ENCODE measurements around the gene MYCN. TPM values are rescaled to one million over a fixed set of nuclear protein-coding genes. Genes with fewer than 3 reads are reported as not detected.
"Not testable (repeated sequence)": the region's sequence is repeated elsewhere in the genome, so short reads cannot be mapped to it uniquely, and the experiment has no call there.

The MYCN gene
- total RNA-seq, 4 donors from 2014 or later: 0.21 to 0.95 (median 0.33) TPM

GRCh38 chr2:15949126-15949525 is 8.8 kb downstream of the MYCN start:
- Histone ChIP-seq H3K4me3 (no peak overlapping the region), H3K4me1 (peaks cover 0 to under 1% (median 0%) of the 10 kb centered on the region in 3 donors), H3K27ac (no peak overlapping the region), H3K27me3 (no peaks in the 10 kb centered on the region), H3K9me3 (no peaks in the 10 kb centered on the region), H3K36me3 (no peaks in the 10 kb centered on the region)
- DNase-seq: no peak
- WGBS, 2 donors: 88 to 89% methylated on average over 6 of the region's 6 CpGs
- TF ChIP-seq CTCF (IDR thresholded peaks at IDR 0.05): no peak
- TF ChIP-seq POLR2A (IDR thresholded peaks at IDR 0.05): no peak
- intact Hi-C loops (cut with DNase I): loop anchor here (10.0 kb wide), 3 partner anchors 304 to 556 kb away; no protein-coding TSS in a partner anchor

DNA sequence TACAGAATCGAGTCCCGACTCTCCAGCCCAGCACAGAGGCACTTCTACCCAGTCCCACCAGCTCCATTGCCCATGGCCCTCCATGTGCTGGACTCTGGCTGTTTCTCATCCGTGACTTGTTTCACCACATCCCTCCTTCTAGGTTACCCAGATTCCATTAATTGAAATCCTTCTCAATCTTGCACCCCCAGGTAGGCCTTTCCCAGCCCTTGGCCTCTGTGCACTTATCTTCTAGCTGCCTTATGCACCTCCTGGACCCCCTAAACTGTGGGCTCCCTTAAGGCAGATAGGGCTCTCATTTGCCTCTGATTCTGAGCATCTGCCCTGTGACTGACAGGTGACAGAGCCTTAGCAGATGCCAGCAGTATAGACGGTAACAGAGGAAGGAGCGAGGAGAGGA is 9.2 kb downstream of the MYCN start:
- DNase-seq: no peak
- WGBS, 2 donors: 80 to 93% methylated on average over 4 to 5 of the region's 5 CpGs

DNA sequence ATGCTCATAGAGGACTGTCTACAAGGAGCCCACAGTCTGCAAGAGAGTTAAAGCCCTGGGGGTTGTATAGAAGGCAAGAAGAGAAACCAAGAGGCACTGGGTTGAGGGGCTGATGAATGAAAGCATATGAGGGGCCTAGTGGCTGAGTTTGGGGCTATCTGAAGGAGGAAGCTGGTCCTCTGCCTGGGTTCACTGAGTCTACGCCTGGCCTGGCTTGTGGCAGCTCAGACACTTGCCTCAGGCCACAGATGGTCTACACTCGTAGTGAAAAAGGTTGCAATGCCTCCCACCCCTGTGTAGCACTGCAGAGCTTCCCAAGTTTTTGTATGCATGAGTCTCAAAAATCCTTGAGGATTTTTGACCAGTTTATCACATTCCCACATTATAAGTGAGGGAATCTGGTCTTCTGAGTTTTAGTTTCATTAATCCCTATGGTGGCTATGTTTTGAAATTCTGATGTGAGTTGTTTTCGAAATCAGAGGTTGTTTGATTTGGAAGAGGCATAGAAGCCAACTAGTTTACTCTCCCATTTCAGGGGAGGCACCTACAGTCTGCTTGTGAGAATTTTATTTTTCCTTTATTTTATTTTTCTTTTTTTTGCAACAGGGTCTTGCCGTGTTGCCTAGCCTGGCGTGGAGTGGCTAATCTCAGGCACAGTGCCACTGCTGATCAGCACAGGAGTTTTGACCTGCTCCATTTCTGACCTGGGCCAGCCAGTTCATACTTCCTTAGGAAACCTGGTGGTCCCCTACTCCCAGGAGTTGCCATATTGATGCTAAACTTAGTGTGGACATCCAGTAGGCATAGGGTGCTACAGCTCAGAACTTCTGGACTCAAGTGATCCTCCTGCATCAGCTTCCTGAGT is 10.0 kb downstream of the MYCN start:
- Histone ChIP-seq H3K4me1 (peaks cover 0 to 4% (median 0%) of the 10 kb centered on the region in 3 donors), H3K27ac (no peak overlapping the region), H3K4me3 (no peak overlapping the region), H3K9me3 (no peaks in the 10 kb centered on the region), H3K36me3 (no peaks in the 10 kb centered on the region), H3K27me3 (no peaks in the 10 kb centered on the region)
- DNase-seq: no peak
- intact Hi-C loops (cut with DNase I): no loop called here
- WGBS, 2 donors: 78 to 82% methylated on average over 5 of the region's 5 CpGs
- TF ChIP-seq POLR2A (IDR thresholded peaks at IDR 0.05): no peak
- no peak for TF ChIP-seq CTCF (IDR thresholded peaks at IDR 0.05)

More for the DNA sequence above, 9.2 kb downstream of the MYCN start:
- H3K36me3 ChIP-seq: no peaks in the 10 kb centered on the region
- intact Hi-C loops (cut with DNase I): loop anchor here (10.0 kb wide), 3 partner anchors 305 to 555 kb away; no protein-coding TSS in a partner anchor
- TF ChIP-seq CTCF (IDR thresholded peaks at IDR 0.05) (no peak), POLR2A (IDR thresholded peaks at IDR 0.05) (no peak)
- no peaks in the 10 kb centered on the region for H3K27me3 ChIP-seq
- no peaks in the 10 kb centered on the region for H3K4me1 ChIP-seq
- no peak overlapping the region for H3K4me3 ChIP-seq
- H3K9me3 ChIP-seq: no peaks in the 10 kb centered on the region
- H3K27ac ChIP-seq: no peak overlapping the region

GRCh38 chr2:15951936-15952335 is 11.6 kb downstream of the MYCN start:
- H3K36me3 ChIP-seq; intact Hi-C loops (cut with DNase I); H3K4me3 ChIP-seq; H3K9me3 ChIP-seq; H3K27ac ChIP-seq; DNase-seq; H3K27me3 ChIP-seq: not testable (repeated sequence)
- 86 to 96% methylated on average over 5 to 11 of the region's 11 CpGs for WGBS, 2 donors
- peaks cover 0 to 12% (median 0%) of the 10 kb centered on the region in 3 donors for H3K4me1 ChIP-seq

DNA sequence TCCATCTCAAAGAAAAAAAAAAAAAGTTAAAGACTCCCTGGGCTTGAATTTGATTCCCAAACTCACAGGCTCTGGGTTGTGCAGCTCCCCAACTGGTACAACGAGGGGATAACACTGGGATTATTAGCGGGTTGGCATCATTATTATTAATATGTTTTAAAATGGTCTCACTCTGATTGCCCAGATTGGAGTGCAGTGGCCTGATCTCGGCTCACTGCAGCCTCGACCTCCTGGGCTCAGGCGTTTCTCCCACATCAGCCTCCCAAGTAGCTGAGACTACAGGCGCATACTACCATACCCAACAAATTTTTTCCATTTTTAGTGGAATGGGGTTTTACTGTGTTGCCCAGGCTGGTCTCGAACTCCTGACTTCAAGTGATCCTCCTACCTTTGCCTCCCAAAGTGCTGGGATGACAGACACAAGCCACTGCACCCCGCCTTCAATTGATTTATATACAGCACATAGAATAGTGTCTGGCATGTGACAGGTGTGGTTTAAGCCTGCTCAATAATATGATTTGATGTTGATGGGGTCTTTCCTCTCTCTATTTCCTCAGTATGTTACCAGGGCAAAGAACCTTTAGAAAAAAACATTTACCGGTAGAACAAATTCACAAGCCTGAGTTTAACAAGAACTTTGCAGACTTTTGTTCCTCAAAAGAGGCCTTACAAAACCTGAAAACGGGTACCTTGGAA is 12.2 kb downstream of the MYCN start:
- intact Hi-C loops (cut with DNase I): no loop called here
- 88% methylated on average over 10 of the region's 10 CpGs for WGBS, 2 donors
- TF ChIP-seq CTCF (IDR thresholded peaks at IDR 0.05): no peak
- TF ChIP-seq POLR2A (IDR thresholded peaks at IDR 0.05): no peak
- no peak overlapping the region for H3K27ac ChIP-seq
- no peak overlapping the region for H3K4me3 ChIP-seq
- H3K27me3 ChIP-seq: peaks cover 0 to 3% (median 0%) of the 10 kb centered on the region in 4 donors
- peaks cover 0 to 12% (median 0%) of the 10 kb centered on the region in 3 donors for H3K4me1 ChIP-seq
- no peak for DNase-seq
- no peaks in the 10 kb centered on the region for H3K36me3 ChIP-seq
- no peaks in the 10 kb centered on the region for H3K9me3 ChIP-seq

Measured in esophagus squamous epithelium (tissue), 5 donors.